Choroid plexus epithelial cell (primary cell): ENCODE results near the gene MFN2.
"Not testable (repeated sequence)": the region's sequence is repeated elsewhere in the genome, so short reads cannot be mapped to it uniquely, and the experiment has no call there.

Source experiments
- DNase-seq: peaks from one replicate; pipeline ENCODE4 v3.0.0-alpha.2; 2010; ENCODE audit warnings: low read depth
- H3K4me3 ChIP-seq: 2 replicates; pipeline ENCODE4 v1.5.1; 2011; ENCODE audit warnings: low read depth, mild to moderate bottlenecking, control low read depth, low read length, moderate library complexity
- TF ChIP-seq, protein P1 (sequence below): conservative IDR thresholded peaks from 2 replicates; pipeline ENCODE4 v1.5.1; 2011; ENCODE audit warnings: low read depth, mild to moderate bottlenecking, control low read depth, inconsistent platforms, low read length, moderate library complexity

Gene MFN2

DNA sequence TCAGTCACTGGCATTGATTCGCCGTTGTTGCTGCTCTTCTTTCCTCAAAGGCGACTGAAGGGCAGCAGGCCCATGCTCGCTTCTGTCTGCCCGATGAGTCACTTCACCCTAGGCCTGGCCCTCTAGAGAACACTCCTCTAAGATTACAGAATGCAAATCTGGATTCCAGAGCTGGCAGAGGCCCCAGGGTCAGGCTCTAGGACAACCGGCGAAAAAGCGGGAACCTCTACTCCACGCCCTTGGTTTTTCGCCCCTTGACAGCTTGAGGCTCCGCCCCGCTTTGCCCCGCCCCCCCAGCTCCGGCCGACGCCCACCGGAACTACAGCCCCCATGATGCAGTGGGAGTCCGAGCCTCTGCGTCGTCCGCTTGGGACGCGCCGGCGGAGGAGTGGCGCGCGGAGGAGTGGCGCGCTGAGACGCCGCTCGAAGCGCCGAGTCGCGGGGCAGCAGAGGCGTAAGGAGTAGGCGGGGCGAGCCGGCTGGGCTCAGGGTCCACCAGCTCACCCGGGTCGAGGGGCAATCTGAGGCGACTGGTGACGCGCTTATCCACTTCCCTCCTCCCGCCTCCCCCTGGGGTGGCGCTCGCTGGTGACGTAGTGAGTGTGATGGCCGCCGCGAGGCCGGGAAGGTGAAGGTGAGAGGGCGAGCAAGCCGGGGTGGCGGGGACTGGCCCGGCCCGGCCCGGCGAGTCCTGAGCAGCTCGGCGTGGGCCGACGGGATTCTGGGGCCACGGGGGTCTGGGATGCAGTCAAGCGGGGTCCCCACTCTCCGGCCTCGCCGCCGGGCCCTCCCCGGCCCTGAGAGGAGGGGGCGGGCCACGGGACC, at the start of gene MFN2:
TSS of gene MFN2 (plus strand) at position 594 of the 825 bp plus-strand sequence. CDS start 8,725 bp downstream, outside the sequence.
- peak within 1 kb of the TSS; percentile 90 for H3K4me3 ChIP-seq
- TF ChIP-seq, protein P1, sequence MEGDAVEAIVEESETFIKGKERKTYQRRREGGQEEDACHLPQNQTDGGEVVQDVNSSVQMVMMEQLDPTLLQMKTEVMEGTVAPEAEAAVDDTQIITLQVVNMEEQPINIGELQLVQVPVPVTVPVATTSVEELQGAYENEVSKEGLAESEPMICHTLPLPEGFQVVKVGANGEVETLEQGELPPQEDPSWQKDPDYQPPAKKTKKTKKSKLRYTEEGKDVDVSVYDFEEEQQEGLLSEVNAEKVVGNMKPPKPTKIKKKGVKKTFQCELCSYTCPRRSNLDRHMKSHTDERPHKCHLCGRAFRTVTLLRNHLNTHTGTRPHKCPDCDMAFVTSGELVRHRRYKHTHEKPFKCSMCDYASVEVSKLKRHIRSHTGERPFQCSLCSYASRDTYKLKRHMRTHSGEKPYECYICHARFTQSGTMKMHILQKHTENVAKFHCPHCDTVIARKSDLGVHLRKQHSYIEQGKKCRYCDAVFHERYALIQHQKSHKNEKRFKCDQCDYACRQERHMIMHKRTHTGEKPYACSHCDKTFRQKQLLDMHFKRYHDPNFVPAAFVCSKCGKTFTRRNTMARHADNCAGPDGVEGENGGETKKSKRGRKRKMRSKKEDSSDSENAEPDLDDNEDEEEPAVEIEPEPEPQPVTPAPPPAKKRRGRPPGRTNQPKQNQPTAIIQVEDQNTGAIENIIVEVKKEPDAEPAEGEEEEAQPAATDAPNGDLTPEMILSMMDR, result no peak
- peak; percentile 98 for DNase-seq

- DNase-seq, result no peak
- TF ChIP-seq, protein P1, result no peak
- H3K4me3 ChIP-seq, result no peak overlapping the region
Measured at GRCh38 chr1:11930571-11931445, 49.4 kb upstream of the MFN2 start.

- no peak overlapping the region for H3K4me3 ChIP-seq
- DNase-seq, result no peak
- TF ChIP-seq, protein P1, result no peak
Measured at GRCh38 chr1:11931845-11932244, 48.4 kb upstream of the MFN2 start.

GRCh38 chr1:11934302-11935056, 45.8 kb upstream of the MFN2 start, which contains the start of gene PLOD1:
Gene PLOD1 (plus strand): TSS chr1:11934717. CDS start chr1:11934780, 63 bp downstream.
- H3K4me3 ChIP-seq, result peak within 1 kb of the TSS; percentile 82
- TF ChIP-seq, protein P1, result no peak
- peak; percentile 86 for DNase-seq

DNA sequence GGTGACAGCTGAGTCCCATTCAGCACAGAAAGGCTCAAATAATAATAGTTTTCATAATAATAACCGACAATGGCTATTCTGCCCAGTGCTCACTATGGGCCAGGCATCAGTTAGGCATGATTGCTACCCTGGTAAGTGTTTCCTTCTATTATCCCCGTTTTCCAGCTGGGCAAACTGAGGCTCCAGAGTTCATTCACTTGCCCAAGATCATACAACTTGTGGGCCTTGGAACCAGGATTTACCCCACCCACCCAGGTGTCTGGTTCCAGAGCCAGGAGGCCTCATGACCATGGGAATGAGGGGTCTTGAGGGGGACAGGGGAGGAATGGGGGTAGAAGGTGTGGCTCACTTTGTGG, 45.2 kb upstream of the MFN2 start:
- peak overlapping the region; percentile 82 for H3K4me3 ChIP-seq
- TF ChIP-seq, protein P1, result no peak
- no peak for DNase-seq

- DNase-seq, H3K4me3 ChIP-seq: not testable (repeated sequence)
Measured at GRCh38 chr1:11935733-11936132, 44.5 kb upstream of the MFN2 start.
